HEK293T (cell line): ENCODE measurements around the gene MIB2.

Experiments
- CTCF ChIA-PET: fragments of 350-600 bp; formaldehyde crosslinking; extraction: SDS; loops from one replicate; lab custom pipeline; 2021; ENCODE audit warnings: antibody characterized with exemption, inconsistent platforms; lab: Yijun Ruan, JAX
- POLR2A ChIA-PET: fragments of 350-600 bp; formaldehyde crosslinking; extraction: SDS; loops from one replicate; lab custom pipeline; 2020; ENCODE audit warnings: antibody characterized with exemption, inconsistent platforms; lab: Yijun Ruan, JAX
- DNase-seq: peaks from one replicate; pipeline ENCODE4 v3.0.0; 2012; ENCODE audit warnings: mixed read lengths; ENCODE audit errors: extremely low spot score
- ARNT ChIP-seq: fragments of 450-650 bp; IDR thresholded peaks from 2 replicates; pipeline ENCODE4 v1.6.1; 2017; ENCODE audit warnings: mild to moderate bottlenecking
- BHLHE40 ChIP-seq: fragments of 450-650 bp; IDR thresholded peaks from 2 replicates; pipeline ENCODE4 v1.6.1; 2016; ENCODE audit warnings: mild to moderate bottlenecking, moderate library complexity, borderline replicate concordance
- CTBP1 ChIP-seq: fragments of 450-650 bp; IDR thresholded peaks from 2 replicates; pipeline ENCODE4 v1.6.1; 2016; ENCODE audit warnings: borderline replicate concordance
- ELF4 ChIP-seq: fragments of 450-650 bp; IDR thresholded peaks from 2 replicates; pipeline ENCODE4 v1.6.1; 2017; ENCODE audit warnings: antibody characterized with exemption
- FOXA1 ChIP-seq: fragments of 450-650 bp; IDR thresholded peaks from 2 replicates; pipeline ENCODE4 v1.6.1; 2016; ENCODE audit warnings: mild to moderate bottlenecking
- FOXK2 ChIP-seq: fragments of 450-650 bp; IDR thresholded peaks from 2 replicates; pipeline ENCODE4 v1.6.1; 2016; ENCODE audit warnings: mild to moderate bottlenecking
- FOXM1 ChIP-seq: fragments of 450-650 bp; IDR thresholded peaks from 2 replicates; pipeline ENCODE4 v1.6.1; 2017; ENCODE audit warnings: mild to moderate bottlenecking, borderline replicate concordance
- HDGF ChIP-seq: fragments of 450-650 bp; IDR thresholded peaks from 2 replicates; pipeline ENCODE4 v1.6.1; 2017; ENCODE audit warnings: antibody characterized with exemption, borderline replicate concordance
- L3MBTL2 ChIP-seq: fragments of 450-650 bp; conservative IDR thresholded peaks from 2 replicates; pipeline ENCODE4 v1.6.1; 2016; ENCODE audit warnings: mild to moderate bottlenecking
- LEF1 ChIP-seq: fragments of 450-650 bp; IDR thresholded peaks from 2 replicates; pipeline ENCODE4 v1.6.1; 2017; ENCODE audit warnings: mild to moderate bottlenecking, borderline replicate concordance
- NFRKB ChIP-seq: fragments of 450-650 bp; IDR thresholded peaks from 2 replicates; pipeline ENCODE4 v1.6.1; 2016; ENCODE audit warnings: mild to moderate bottlenecking, moderate library complexity
- SP1 ChIP-seq: fragments of 450-650 bp; IDR thresholded peaks from 2 replicates; pipeline ENCODE4 v1.6.1; 2017
- SUZ12 ChIP-seq: fragments of 450-650 bp; IDR thresholded peaks from 2 replicates; pipeline ENCODE4 v1.6.1; 2016; ENCODE audit warnings: mild to moderate bottlenecking
- TARDBP ChIP-seq: fragments of 450-650 bp; IDR thresholded peaks from 2 replicates; pipeline ENCODE4 v1.6.1; 2016
- ZNF384 ChIP-seq: fragments of 450-650 bp; IDR thresholded peaks from 2 replicates; pipeline ENCODE4 v1.6.1; 2016
- TF ChIP-seq, protein P1 (sequence below): fragments of 450-650 bp; IDR thresholded peaks from 2 replicates; pipeline ENCODE4 v1.6.1; 2016

Gene MIB2

GRCh38 chr1:1664941-1665814 lies 49.9 kb downstream of the MIB2 start:
- CTCF ChIA-PET, result interaction anchor here (1.0 kb wide), 1 partner anchor 13 kb away, joined by 3 read pairs; no protein-coding TSS in a partner anchor
- no peak for TF ChIP-seq HDGF
- TF ChIP-seq L3MBTL2, result no peak
- no peak for TF ChIP-seq FOXA1
- peak; percentile 3 for DNase-seq
- POLR2A ChIA-PET, result interaction anchor here (1.1 kb wide), 1 partner anchor 22 kb away, joined by 3 read pairs; no protein-coding TSS in a partner anchor

- ChIA-PET POLR2A (interaction anchor here (1.1 kb wide), 1 partner anchor 21 kb away, joined by 3 read pairs; no protein-coding TSS in a partner anchor), CTCF (interaction anchor here (1.0 kb wide), 1 partner anchor 12 kb away, joined by 3 read pairs; no protein-coding TSS in a partner anchor)
- DNase-seq, result peak; percentile 64
- no peak for TF ChIP-seq ELF4
- TF ChIP-seq FOXM1, result no peak
- no peak for TF ChIP-seq HDGF
- TF ChIP-seq FOXK2, result no peak
- TF ChIP-seq, protein P1, sequence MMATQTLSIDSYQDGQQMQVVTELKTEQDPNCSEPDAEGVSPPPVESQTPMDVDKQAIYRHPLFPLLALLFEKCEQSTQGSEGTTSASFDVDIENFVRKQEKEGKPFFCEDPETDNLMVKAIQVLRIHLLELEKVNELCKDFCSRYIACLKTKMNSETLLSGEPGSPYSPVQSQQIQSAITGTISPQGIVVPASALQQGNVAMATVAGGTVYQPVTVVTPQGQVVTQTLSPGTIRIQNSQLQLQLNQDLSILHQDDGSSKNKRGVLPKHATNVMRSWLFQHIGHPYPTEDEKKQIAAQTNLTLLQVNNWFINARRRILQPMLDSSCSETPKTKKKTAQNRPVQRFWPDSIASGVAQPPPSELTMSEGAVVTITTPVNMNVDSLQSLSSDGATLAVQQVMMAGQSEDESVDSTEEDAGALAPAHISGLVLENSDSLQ, result no peak
- no peak for TF ChIP-seq LEF1
- TF ChIP-seq SUZ12, result no peak
- TF ChIP-seq BHLHE40, result no peak
- TF ChIP-seq SP1, result no peak
- TF ChIP-seq TARDBP, result no peak
- no peak for TF ChIP-seq FOXA1
- TF ChIP-seq CTBP1, result no peak
- TF ChIP-seq ARNT, result no peak
- no peak for TF ChIP-seq NFRKB
- no peak for TF ChIP-seq L3MBTL2
- no peak for TF ChIP-seq ZNF384
Observed at GRCh38 chr1:1665815-1666251, 50.5 kb downstream of the MIB2 start.

- CTCF ChIA-PET, result no interaction called here
Observed at GRCh38 chr1:1666526-1666925, 51.2 kb downstream of the MIB2 start.

GRCh38 chr1:1669468-1670440 lies 54.5 kb downstream of the MIB2 start:
- ChIA-PET CTCF (no interaction called here), POLR2A (no interaction called here)
- TF ChIP-seq ARNT, result no peak
- no peak for TF ChIP-seq HDGF
- TF ChIP-seq TARDBP, result no peak
- TF ChIP-seq FOXM1, result no peak
- TF ChIP-seq SP1, result no peak
- TF ChIP-seq, protein P1, result no peak
- TF ChIP-seq NFRKB, result no peak
- no peak for TF ChIP-seq CTBP1
- TF ChIP-seq ELF4, result no peak
- TF ChIP-seq L3MBTL2, result no peak
- TF ChIP-seq BHLHE40, result no peak
- no peak for TF ChIP-seq FOXA1
- TF ChIP-seq SUZ12, result no peak
- no peak for TF ChIP-seq ZNF384
- peak; percentile 3 for DNase-seq

More at GRCh38 chr1:1666526-1666925, 51.2 kb downstream of the MIB2 start:
- POLR2A ChIA-PET, result interaction anchor here (1.1 kb wide), 1 partner anchor 20 kb away, joined by 3 read pairs; no protein-coding TSS in a partner anchor
- TF ChIP-seq HDGF (no peak), FOXM1 (no peak), ZNF384 (no peak)
- DNase-seq, result no peak

DNA sequence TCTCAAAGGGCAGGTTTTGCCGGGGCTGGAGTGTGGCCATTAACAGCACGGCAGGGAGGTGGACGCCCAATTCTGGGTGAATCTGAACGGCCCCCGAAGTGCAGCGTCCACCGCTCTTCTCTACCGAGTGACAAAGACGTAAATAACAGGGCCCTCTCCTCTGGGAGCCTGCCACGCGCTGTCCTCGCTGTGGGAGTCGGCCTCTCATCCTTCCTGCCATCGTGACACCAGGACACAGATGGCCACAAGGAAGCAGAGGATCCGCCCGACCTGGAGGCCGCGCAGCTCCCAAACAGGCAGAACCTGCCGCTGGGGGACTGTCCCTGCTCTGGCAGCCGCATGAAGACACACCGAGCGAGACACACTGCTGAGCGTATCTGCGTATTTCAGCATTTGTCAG lies 55.6 kb downstream of the MIB2 start:
- POLR2A ChIA-PET, result no interaction called here
- peak; percentile 2 for DNase-seq
- TF ChIP-seq L3MBTL2 (no peak), HDGF (no peak), FOXM1 (no peak), SUZ12 (no peak), BHLHE40 (no peak), NFRKB (no peak), FOXA1 (no peak), ELF4 (no peak), LEF1 (no peak), CTBP1 (no peak), ZNF384 (no peak), TARDBP (no peak), ARNT (no peak), FOXK2 (no peak), SP1 (no peak)
- TF ChIP-seq, protein P1, result no peak
- CTCF ChIA-PET, result no interaction called here
